ENCODE measurements around the gene EIF4G3. TPM values are rescaled to one million over a fixed set of nuclear protein-coding genes. Genes with fewer than 3 reads are reported as not detected.
"Not testable (repeated sequence)": the region's sequence is repeated elsewhere in the genome, so short reads cannot be mapped to it uniquely, and the experiment has no call there.

The EIF4G3 gene
- total RNA-seq, 4 donors from 2014 or later, result 56.6 to 131 (median 70.8) TPM

GRCh38 chr1:20867847-20868246 lies 308.9 kb downstream of the EIF4G3 start:
- no peak for DNase-seq
- H3K4me3 ChIP-seq, result no peak overlapping the region
- H3K36me3 ChIP-seq, result peaks cover 0 to 18% (median 0%) of the 10 kb centered on the region in 3 donors
- TF ChIP-seq, protein P1, sequence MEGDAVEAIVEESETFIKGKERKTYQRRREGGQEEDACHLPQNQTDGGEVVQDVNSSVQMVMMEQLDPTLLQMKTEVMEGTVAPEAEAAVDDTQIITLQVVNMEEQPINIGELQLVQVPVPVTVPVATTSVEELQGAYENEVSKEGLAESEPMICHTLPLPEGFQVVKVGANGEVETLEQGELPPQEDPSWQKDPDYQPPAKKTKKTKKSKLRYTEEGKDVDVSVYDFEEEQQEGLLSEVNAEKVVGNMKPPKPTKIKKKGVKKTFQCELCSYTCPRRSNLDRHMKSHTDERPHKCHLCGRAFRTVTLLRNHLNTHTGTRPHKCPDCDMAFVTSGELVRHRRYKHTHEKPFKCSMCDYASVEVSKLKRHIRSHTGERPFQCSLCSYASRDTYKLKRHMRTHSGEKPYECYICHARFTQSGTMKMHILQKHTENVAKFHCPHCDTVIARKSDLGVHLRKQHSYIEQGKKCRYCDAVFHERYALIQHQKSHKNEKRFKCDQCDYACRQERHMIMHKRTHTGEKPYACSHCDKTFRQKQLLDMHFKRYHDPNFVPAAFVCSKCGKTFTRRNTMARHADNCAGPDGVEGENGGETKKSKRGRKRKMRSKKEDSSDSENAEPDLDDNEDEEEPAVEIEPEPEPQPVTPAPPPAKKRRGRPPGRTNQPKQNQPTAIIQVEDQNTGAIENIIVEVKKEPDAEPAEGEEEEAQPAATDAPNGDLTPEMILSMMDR (IDR thresholded peaks at IDR 0.05), result no peak
- TF ChIP-seq POLR2A (IDR thresholded peaks at IDR 0.05), result no peak
- no peaks in the 10 kb centered on the region for H3K9me3 ChIP-seq
- H3K4me1 ChIP-seq, result no peaks in the 10 kb centered on the region
- no peak overlapping the region for H3K27ac ChIP-seq
- no peaks in the 10 kb centered on the region for H3K27me3 ChIP-seq

DNA sequence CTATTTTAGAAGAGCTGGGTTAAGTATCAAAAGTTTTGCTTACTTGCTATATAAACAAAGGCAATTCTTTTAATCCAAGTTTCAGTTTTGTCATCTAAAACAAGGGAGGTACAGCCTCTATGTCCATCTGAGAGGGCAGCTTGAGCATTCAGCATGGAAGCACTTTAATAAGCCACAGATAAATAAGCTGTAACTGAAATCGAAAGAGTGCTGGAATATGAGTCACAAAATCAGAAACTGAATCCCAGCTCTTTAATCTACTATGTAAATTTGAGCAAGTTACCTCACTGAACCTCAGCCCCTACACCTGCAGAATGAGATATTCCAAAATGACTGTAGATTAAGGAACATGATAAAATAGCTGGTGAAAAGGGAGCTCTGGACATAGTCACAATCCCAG lies 309.6 kb downstream of the EIF4G3 start:
- Histone ChIP-seq H3K27me3 (no peaks in the 10 kb centered on the region), H3K9me3 (no peaks in the 10 kb centered on the region), H3K36me3 (peaks cover 0 to 25% (median 0%) of the 10 kb centered on the region in 3 donors), H3K4me1 (no peaks in the 10 kb centered on the region), H3K4me3 (no peak overlapping the region), H3K27ac (no peak overlapping the region)
- TF ChIP-seq, protein P1 (IDR thresholded peaks at IDR 0.05), result no peak
- TF ChIP-seq POLR2A (IDR thresholded peaks at IDR 0.05), result no peak
- no peak for DNase-seq

DNA sequence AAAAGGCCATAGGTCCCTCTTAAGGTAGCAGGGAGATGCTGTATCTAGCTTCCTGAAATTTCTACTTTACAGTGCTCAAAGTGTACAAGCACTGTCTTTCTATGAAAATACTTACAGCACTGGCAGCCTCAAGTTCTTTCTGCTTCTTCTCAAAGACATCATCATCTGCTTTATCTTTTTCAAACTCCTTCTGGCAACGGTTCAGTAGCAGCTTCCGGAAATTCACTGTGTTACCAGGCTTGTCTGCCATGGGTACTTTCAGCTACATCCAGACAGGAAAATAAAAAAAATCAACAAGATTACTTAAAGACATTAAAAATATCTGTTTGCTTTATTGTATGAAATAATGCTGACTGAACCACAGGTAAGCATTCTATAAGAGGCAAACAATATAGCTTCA lies 311.7 kb downstream of the EIF4G3 start:
- no peaks in the 10 kb centered on the region for H3K9me3 ChIP-seq
- H3K36me3 ChIP-seq, result peaks cover 0 to 45% (median 0%) of the 10 kb centered on the region in 3 donors
- H3K27ac ChIP-seq, result no peak overlapping the region
- H3K4me3 ChIP-seq, result no peak overlapping the region
- no peaks in the 10 kb centered on the region for H3K4me1 ChIP-seq
- no peak for DNase-seq
- no peak for TF ChIP-seq POLR2A (IDR thresholded peaks at IDR 0.05)
- TF ChIP-seq, protein P1 (IDR thresholded peaks at IDR 0.05), result no peak
- H3K27me3 ChIP-seq, result no peaks in the 10 kb centered on the region

DNA sequence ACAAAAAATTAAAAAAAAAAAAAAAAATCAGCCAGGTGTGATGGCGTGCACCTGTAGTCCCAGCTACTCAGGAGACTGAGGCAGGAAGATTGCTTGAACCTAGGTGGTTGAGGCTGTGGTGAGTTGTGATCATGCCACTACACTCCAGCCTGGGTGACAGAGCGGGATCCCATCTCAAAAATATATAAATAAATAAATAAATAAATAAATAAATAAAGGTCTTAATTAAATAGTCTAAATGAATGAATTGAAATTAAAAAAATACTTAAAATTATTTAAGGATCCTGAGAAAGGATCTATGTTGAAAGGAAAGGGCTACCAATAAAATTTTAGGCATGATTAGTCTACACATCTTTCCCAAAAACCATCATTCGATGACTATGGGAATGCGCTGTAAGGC lies 322.2 kb downstream of the EIF4G3 start:
- Histone ChIP-seq H3K4me3 (no peak overlapping the region), H3K27me3 (no peaks in the 10 kb centered on the region), H3K36me3 (peaks cover 0 to 86% (median 0%) of the 10 kb centered on the region in 3 donors), H3K4me1 (no peaks in the 10 kb centered on the region), H3K27ac (no peak overlapping the region), H3K9me3 (no peaks in the 10 kb centered on the region)
- no peak for DNase-seq
- TF ChIP-seq POLR2A (IDR thresholded peaks at IDR 0.05), result no peak
- TF ChIP-seq, protein P1 (IDR thresholded peaks at IDR 0.05), result no peak

GRCh38 chr1:20851791-20852190 lies 324.9 kb downstream of the EIF4G3 start:
- not testable (repeated sequence) for H3K9me3 ChIP-seq, H3K27me3 ChIP-seq, DNase-seq, H3K27ac ChIP-seq, H3K4me3 ChIP-seq, H3K4me1 ChIP-seq
- H3K36me3 ChIP-seq, result peaks cover 0 to 82% (median 0%) of the 10 kb centered on the region in 3 donors

- Histone ChIP-seq H3K4me3 (no peak overlapping the region), H3K36me3 (peaks cover 0 to 83% (median 0%) of the 10 kb centered on the region in 3 donors), H3K4me1 (no peaks in the 10 kb centered on the region), H3K27me3 (no peaks in the 10 kb centered on the region), H3K9me3 (no peaks in the 10 kb centered on the region), H3K27ac (no peak overlapping the region)
- no peak for TF ChIP-seq POLR2A (IDR thresholded peaks at IDR 0.05)
- TF ChIP-seq, protein P1 (IDR thresholded peaks at IDR 0.05), result no peak
- no peak for DNase-seq
These were observed 326.7 kb downstream of the EIF4G3 start for GRCh38 chr1:20850021-20850420.
